Mesothelial cell of epicardium (in vitro differentiated cells): ENCODE measurements around the gene MAD2L1. TPM values are rescaled to one million over a fixed set of nuclear protein-coding genes. Genes with fewer than 3 reads are reported as not detected.
"Not testable (repeated sequence)": the region's sequence is repeated elsewhere in the genome, so short reads cannot be mapped to it uniquely, and the experiment has no call there.

Experiments used
- DNase-seq, 2 experiments: peaks; one replicate each; pipeline ENCODE4 v3.0.0; 2021; ENCODE audit warnings: low spot score in 2 of 2; ENCODE audit not compliant: unreplicated experiment in 2 of 2
- H3K27ac Mint-ChIP-seq: 2 replicates; pipeline ENCODE4 v1.8.0; 2021; ENCODE audit warnings: mixed read lengths
- H3K27me3 Mint-ChIP-seq: 2 replicates; pipeline ENCODE4 v1.8.0; 2021; ENCODE audit warnings: low read depth, mixed read lengths
- H3K36me3 Mint-ChIP-seq: 2 replicates; pipeline ENCODE4 v1.8.0; 2021; ENCODE audit warnings: mixed read lengths
- H3K4me1 Mint-ChIP-seq: 2 replicates; pipeline ENCODE4 v1.8.0; 2021; ENCODE audit warnings: mixed read lengths
- H3K4me3 Mint-ChIP-seq: 2 replicates; pipeline ENCODE4 v1.8.0; 2021; ENCODE audit warnings: mild to moderate bottlenecking, moderate library complexity, mixed read lengths
- H3K9me3 Mint-ChIP-seq: 2 replicates; pipeline ENCODE4 v1.8.0; 2021; ENCODE audit warnings: mixed read lengths
- total RNA-seq: library from RNA; stranded (reverse); gene quantifications from 3 replicates; pipeline ENCODE4 v1.2.1, GENCODE V29; 2021
- TF ChIP-seq, protein P1 (sequence below): fragments of 200-600 bp; sonication (generic); IDR thresholded peaks from one replicate; pipeline ENCODE4 v1.5.0; 2021; ENCODE audit warnings: antibody characterized with exemption; ENCODE audit not compliant: unreplicated experiment

Gene MAD2L1
- total RNA-seq, 1 donor from 2014 or later = 16.6 TPM

GRCh38 chr4:120088507-120088906, 21.9 kb upstream of the MAD2L1 start:
- Mint-ChIP-seq H3K27me3 (no peaks in the 10 kb centered on the region), H3K9me3 (peaks cover 19% of the 10 kb centered on the region), H3K4me1 (peaks cover 11% of the 10 kb centered on the region), H3K27ac (no peak overlapping the region), H3K36me3 (peaks cover 3% of the 10 kb centered on the region), H3K4me3 (no peak overlapping the region)
- TF ChIP-seq, protein P1, sequence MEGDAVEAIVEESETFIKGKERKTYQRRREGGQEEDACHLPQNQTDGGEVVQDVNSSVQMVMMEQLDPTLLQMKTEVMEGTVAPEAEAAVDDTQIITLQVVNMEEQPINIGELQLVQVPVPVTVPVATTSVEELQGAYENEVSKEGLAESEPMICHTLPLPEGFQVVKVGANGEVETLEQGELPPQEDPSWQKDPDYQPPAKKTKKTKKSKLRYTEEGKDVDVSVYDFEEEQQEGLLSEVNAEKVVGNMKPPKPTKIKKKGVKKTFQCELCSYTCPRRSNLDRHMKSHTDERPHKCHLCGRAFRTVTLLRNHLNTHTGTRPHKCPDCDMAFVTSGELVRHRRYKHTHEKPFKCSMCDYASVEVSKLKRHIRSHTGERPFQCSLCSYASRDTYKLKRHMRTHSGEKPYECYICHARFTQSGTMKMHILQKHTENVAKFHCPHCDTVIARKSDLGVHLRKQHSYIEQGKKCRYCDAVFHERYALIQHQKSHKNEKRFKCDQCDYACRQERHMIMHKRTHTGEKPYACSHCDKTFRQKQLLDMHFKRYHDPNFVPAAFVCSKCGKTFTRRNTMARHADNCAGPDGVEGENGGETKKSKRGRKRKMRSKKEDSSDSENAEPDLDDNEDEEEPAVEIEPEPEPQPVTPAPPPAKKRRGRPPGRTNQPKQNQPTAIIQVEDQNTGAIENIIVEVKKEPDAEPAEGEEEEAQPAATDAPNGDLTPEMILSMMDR = no peak
- DNase-seq = no peak

- H3K4me1 Mint-ChIP-seq = peaks cover 11% of the 10 kb centered on the region
These were observed 21.4 kb upstream of the MAD2L1 start for GRCh38 chr4:120088066-120088465.

GRCh38 chr4:120085705-120086104, 19.1 kb upstream of the MAD2L1 start:
- H3K27ac Mint-ChIP-seq = no peak overlapping the region
- peaks cover 19% of the 10 kb centered on the region for H3K9me3 Mint-ChIP-seq

More at GRCh38 chr4:120088066-120088465, 21.4 kb upstream of the MAD2L1 start:
- H3K4me3 Mint-ChIP-seq, H3K27me3 Mint-ChIP-seq, H3K36me3 Mint-ChIP-seq, DNase-seq, H3K27ac Mint-ChIP-seq: not testable (repeated sequence)
- peaks cover 19% of the 10 kb centered on the region for H3K9me3 Mint-ChIP-seq

DNA sequence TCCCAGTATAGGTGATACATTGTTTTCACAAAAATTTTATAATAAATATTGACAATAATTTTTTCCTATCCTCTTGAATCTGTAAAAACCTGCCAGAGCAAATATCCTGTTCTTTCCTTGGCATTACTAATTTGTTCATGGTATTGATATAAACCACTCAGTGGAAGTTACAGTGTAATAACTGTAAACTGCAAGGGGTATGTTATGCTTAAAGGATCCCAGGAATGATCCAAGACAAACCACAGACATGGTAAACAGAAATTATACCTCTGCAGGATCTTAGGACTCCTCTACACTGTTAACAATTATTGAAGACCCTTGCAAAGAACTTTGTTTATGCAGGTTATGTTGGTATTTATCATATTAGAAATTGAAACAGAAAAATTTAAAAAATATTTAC, 17.7 kb upstream of the MAD2L1 start:
- H3K9me3 Mint-ChIP-seq = peaks cover 19% of the 10 kb centered on the region
- H3K27ac Mint-ChIP-seq = no peak overlapping the region
- peaks cover 3% of the 10 kb centered on the region for H3K36me3 Mint-ChIP-seq
- H3K27me3 Mint-ChIP-seq = no peaks in the 10 kb centered on the region
- TF ChIP-seq, protein P1 = no peak
- H3K4me1 Mint-ChIP-seq = peaks cover 6% of the 10 kb centered on the region
- H3K4me3 Mint-ChIP-seq = no peak overlapping the region
- DNase-seq = no peak

More at GRCh38 chr4:120085705-120086104, 19.1 kb upstream of the MAD2L1 start:
- DNase-seq = no peak
- H3K27me3 Mint-ChIP-seq = no peaks in the 10 kb centered on the region
- H3K4me3 Mint-ChIP-seq = no peak overlapping the region
- TF ChIP-seq, protein P1 = no peak
- peaks cover 6% of the 10 kb centered on the region for H3K4me1 Mint-ChIP-seq
- H3K36me3 Mint-ChIP-seq = peaks cover 3% of the 10 kb centered on the region

DNA sequence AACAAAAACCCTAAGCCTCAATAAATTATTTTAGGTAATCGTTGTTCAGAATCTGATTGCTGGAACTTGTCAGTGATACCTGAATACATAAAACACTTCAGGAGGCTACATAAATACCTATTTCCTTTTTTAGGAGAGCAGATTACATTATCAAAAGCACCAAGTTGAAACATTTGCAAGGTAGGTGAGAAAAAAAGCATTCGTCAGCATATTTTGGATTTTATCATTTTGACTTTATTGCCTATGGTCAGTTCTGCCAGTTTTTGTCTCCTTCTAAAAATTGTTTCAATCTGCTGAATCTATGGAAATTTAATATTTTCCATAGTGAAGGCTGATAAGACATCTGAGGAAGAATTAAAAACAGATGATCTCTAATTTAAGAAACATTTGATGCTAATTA, 16.5 kb upstream of the MAD2L1 start:
- no peaks in the 10 kb centered on the region for H3K27me3 Mint-ChIP-seq
- TF ChIP-seq, protein P1 = no peak
- no peak overlapping the region for H3K4me3 Mint-ChIP-seq
- no peak for DNase-seq
- peaks cover 6% of the 10 kb centered on the region for H3K4me1 Mint-ChIP-seq
- peaks cover 10% of the 10 kb centered on the region for H3K9me3 Mint-ChIP-seq
- H3K36me3 Mint-ChIP-seq = peaks cover 3% of the 10 kb centered on the region
- no peak overlapping the region for H3K27ac Mint-ChIP-seq

DNA sequence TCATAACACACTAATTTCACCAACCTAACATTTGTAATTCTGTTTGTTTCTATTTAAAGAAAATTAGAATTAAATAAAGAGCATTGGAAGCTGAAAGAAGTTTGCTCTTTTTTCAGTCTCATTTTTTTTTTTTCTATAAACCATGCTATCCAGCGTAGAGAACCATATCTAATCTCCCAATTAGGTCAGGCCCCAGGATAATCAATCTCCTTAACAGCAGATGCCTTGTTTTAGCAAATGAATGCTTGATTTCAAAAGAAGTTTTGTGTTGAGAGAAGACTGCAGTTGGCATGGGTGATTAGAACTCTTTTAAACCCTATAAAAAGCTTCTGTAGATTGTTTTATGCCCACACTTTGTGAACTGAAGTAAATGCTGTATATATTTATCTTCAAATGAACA, 15.6 kb upstream of the MAD2L1 start:
- H3K36me3 Mint-ChIP-seq = no peaks in the 10 kb centered on the region
- peaks cover under 1% of the 10 kb centered on the region for H3K9me3 Mint-ChIP-seq
- no peak for DNase-seq
- TF ChIP-seq, protein P1 = no peak
- no peak overlapping the region for H3K4me3 Mint-ChIP-seq
- peaks cover 6% of the 10 kb centered on the region for H3K4me1 Mint-ChIP-seq
- H3K27me3 Mint-ChIP-seq = no peaks in the 10 kb centered on the region
- no peak overlapping the region for H3K27ac Mint-ChIP-seq
